Activated T-cell treated with anti-CD3 and anti-CD28 coated beads, Interleukin-2, amount 50 U/mL, for 72 hours (primary cell): ENCODE data around the gene MRLN. TPM values are rescaled to one million over a fixed set of nuclear protein-coding genes. Genes with fewer than 3 reads are reported as not detected.
"Not testable (repeated sequence)": the region's sequence is repeated elsewhere in the genome, so short reads cannot be mapped to it uniquely, and the experiment has no call there.

Experiments used
- ATAC-seq, 2 donors: fragments of 150-1000 bp; cut with Tn5 transposase; replicated peaks in 1 of 2; 2 replicates each; pipeline ENCODE4 v1.10.0; 2021; ENCODE audit warnings: moderate library complexity in 2 of 2, mild to moderate bottlenecking in 1 of 2
- DNase-seq, 2 donors: peaks; one replicate each; pipeline ENCODE4 v3.0.0; 2021 to 2022; ENCODE audit warnings: mixed read lengths in 1 of 2
- H3K27ac Mint-ChIP-seq: one replicate; pipeline ENCODE4 v1.8.0; 2022; ENCODE audit warnings: mild to moderate bottlenecking, moderate library complexity, mixed read lengths
- H3K27me3 Mint-ChIP-seq: one replicate; pipeline ENCODE4 v1.8.0; 2022; ENCODE audit warnings: low read depth, mixed read lengths
- H3K36me3 Mint-ChIP-seq, 2 donors: one replicate each; pipeline ENCODE4 v1.8.0; 2022; ENCODE audit warnings: mixed read lengths in 2 of 2, mild to moderate bottlenecking in 1 of 2; ENCODE audit not compliant: insufficient read depth in 2 of 2
- H3K4me1 Mint-ChIP-seq: one replicate; pipeline ENCODE4 v1.8.0; 2022; ENCODE audit warnings: low read depth, mixed read lengths
- H3K4me3 Mint-ChIP-seq, 2 donors: one replicate each; pipeline ENCODE4 v1.8.0; 2022; ENCODE audit warnings: mild to moderate bottlenecking in 2 of 2, mixed read lengths in 2 of 2, moderate library complexity in 2 of 2
- H3K9me3 Mint-ChIP-seq, 2 donors: one replicate each; pipeline ENCODE4 v1.8.0; 2022; ENCODE audit warnings: mixed read lengths in 2 of 2
- total RNA-seq, 2 donors: library from RNA; stranded (reverse); gene quantifications; one replicate each; pipeline ENCODE4 v1.2.3, GENCODE V29; 2022

Gene MRLN
- total RNA-seq, 2 donors from 2014 or later = not detected

GRCh38 chr10:59736749-59737148, 16.5 kb downstream of the MRLN start:
- DNase-seq = no peak
- H3K4me3 Mint-ChIP-seq = no peak overlapping the region

DNA sequence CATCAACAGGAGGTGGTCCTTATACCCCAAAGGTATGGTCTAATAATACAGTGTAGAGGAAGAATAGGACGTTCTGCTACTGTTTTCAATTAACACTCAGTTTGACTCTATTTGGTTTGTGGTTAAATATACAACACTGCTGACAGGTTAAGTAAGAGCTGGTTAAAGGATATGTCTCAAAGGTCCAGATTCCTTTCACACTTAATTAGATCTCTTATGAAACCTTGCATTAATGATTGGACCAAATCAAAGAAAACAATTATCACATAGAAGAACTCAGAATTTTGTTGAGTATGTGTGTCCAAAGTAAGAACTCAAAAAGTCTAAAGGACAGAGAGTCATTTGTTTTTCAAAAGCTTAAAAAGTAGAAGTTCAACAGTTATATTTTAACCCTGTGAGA, 18.0 kb downstream of the MRLN start:
- no peak overlapping the region for H3K4me3 Mint-ChIP-seq
- no peak for ATAC-seq
- H3K9me3 Mint-ChIP-seq = no peaks in the 10 kb centered on the region

More at GRCh38 chr10:59736749-59737148, 16.5 kb downstream of the MRLN start:
- H3K4me1 Mint-ChIP-seq = no peaks in the 10 kb centered on the region
- no peak for ATAC-seq
- H3K9me3 Mint-ChIP-seq = no peaks in the 10 kb centered on the region
- peaks cover 7% of the 10 kb centered on the region for H3K27me3 Mint-ChIP-seq
- H3K27ac Mint-ChIP-seq = no peak overlapping the region
- H3K36me3 Mint-ChIP-seq = no peaks in the 10 kb centered on the region

GRCh38 chr10:59734014-59734462, 19.2 kb downstream of the MRLN start:
- Mint-ChIP-seq H3K27me3 (peaks cover 7% of the 10 kb centered on the region), H3K27ac (no peak overlapping the region), H3K9me3 (no peaks in the 10 kb centered on the region), H3K4me3 (no peak overlapping the region), H3K4me1 (no peaks in the 10 kb centered on the region), H3K36me3 (no peaks in the 10 kb centered on the region)
- DNase-seq (no peak), ATAC-seq (no peak)

More for the DNA sequence above, 18.0 kb downstream of the MRLN start:
- H3K27me3 Mint-ChIP-seq = peaks cover 7% of the 10 kb centered on the region
- DNase-seq = no peak
- H3K27ac Mint-ChIP-seq = no peak overlapping the region
- no peaks in the 10 kb centered on the region for H3K36me3 Mint-ChIP-seq
- H3K4me1 Mint-ChIP-seq = no peaks in the 10 kb centered on the region

GRCh38 chr10:59733321-59734013, 19.8 kb downstream of the MRLN start:
- not testable (repeated sequence) for DNase-seq, H3K27me3 Mint-ChIP-seq, H3K9me3 Mint-ChIP-seq, H3K4me1 Mint-ChIP-seq, ATAC-seq, H3K27ac Mint-ChIP-seq, H3K4me3 Mint-ChIP-seq, H3K36me3 Mint-ChIP-seq

DNA sequence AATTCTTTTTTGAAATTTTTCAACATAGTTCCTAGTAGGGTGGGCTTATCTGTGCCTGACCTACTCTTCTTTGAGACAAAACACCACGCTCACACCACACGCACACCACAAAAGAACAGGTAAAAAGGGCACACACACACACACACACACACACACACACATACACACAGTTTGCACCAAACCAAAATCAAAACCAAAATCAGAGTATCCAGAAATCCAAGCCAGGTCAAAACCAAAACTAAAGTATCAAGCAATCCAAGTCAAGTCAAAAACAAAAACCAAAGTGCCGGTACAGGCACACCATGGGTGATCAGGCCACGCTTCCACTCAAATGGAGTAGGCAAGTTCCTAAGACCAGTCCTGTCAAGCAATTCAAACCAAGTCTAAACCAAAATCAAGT, 20.4 kb downstream of the MRLN start:
- ATAC-seq, H3K36me3 Mint-ChIP-seq, H3K4me1 Mint-ChIP-seq, H3K27me3 Mint-ChIP-seq, H3K4me3 Mint-ChIP-seq, H3K9me3 Mint-ChIP-seq, H3K27ac Mint-ChIP-seq, DNase-seq: not testable (repeated sequence)

DNA sequence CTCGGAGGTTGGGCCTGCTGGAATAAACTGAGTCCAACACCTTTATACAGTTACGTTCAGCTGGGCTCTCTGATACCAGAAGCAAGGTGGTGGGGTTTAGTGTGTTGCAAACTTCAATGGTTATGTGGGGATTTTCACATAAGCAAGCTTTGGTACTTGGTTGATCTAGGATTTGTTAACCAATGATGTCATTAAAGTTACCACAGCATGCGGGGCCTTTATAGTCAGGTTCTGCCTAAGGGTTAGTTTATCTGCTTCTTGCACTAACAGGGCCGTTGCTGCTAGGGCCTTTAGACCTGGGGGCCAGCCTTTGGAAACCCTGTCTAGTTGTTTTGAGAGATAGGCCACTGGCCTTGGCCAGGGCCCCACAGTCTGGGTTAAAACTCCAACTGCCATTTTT, 24.1 kb downstream of the MRLN start:
- not testable (repeated sequence) for H3K27me3 Mint-ChIP-seq, ATAC-seq, DNase-seq, H3K9me3 Mint-ChIP-seq, H3K27ac Mint-ChIP-seq, H3K4me1 Mint-ChIP-seq, H3K4me3 Mint-ChIP-seq, H3K36me3 Mint-ChIP-seq

GRCh38 chr10:59724098-59724938, 28.9 kb downstream of the MRLN start:
- Mint-ChIP-seq H3K27ac (no peak overlapping the region), H3K36me3 (no peaks in the 10 kb centered on the region), H3K9me3 (peaks cover 0 to 6% of the 10 kb centered on the region in 2 donors), H3K4me1 (no peaks in the 10 kb centered on the region), H3K27me3 (peaks cover 7% of the 10 kb centered on the region), H3K4me3 (no peak overlapping the region)
- DNase-seq = no peak
- ATAC-seq = no peak

DNA sequence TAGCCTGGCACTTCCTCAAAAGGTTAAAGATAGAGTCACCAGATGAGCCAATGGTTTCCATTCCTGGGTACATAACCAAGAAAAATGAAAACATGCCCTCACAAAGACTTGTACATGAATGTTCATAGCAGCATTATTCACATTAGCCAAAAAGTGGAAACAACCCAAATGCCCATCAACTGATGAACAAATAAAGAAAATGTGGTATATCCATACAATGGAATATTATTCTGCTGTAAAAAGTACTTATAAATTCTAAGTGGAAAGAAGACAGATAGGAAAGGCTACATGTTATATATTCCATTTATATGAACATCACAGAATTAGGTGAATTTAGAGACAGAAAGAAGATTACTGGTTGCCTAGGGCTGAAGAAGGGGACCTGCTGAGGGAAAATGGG, 32.9 kb downstream of the MRLN start:
- no peak for ATAC-seq
- no peaks in the 10 kb centered on the region for H3K36me3 Mint-ChIP-seq
- H3K27ac Mint-ChIP-seq = no peak overlapping the region
- no peaks in the 10 kb centered on the region for H3K4me1 Mint-ChIP-seq
- H3K27me3 Mint-ChIP-seq = peaks cover 22% of the 10 kb centered on the region
- no peak for DNase-seq
- peaks cover 0 to 6% of the 10 kb centered on the region in 2 donors for H3K9me3 Mint-ChIP-seq
- H3K4me3 Mint-ChIP-seq = no peak overlapping the region

GRCh38 chr10:59719374-59719773, 33.9 kb downstream of the MRLN start:
- H3K9me3 Mint-ChIP-seq = peaks cover 0 to 6% of the 10 kb centered on the region in 2 donors
- H3K27ac Mint-ChIP-seq = no peak overlapping the region
- H3K27me3 Mint-ChIP-seq = peaks cover 28% of the 10 kb centered on the region
- no peak for ATAC-seq
- H3K36me3 Mint-ChIP-seq = no peaks in the 10 kb centered on the region
- no peaks in the 10 kb centered on the region for H3K4me1 Mint-ChIP-seq
- DNase-seq = no peak
- H3K4me3 Mint-ChIP-seq = no peak overlapping the region

GRCh38 chr10:59718257-59718656, 35.0 kb downstream of the MRLN start:
- Mint-ChIP-seq H3K4me1 (no peaks in the 10 kb centered on the region), H3K9me3 (peaks cover 0 to 4% of the 10 kb centered on the region in 2 donors), H3K4me3 (no peak overlapping the region), H3K27me3 (peaks cover 31% of the 10 kb centered on the region), H3K36me3 (no peaks in the 10 kb centered on the region), H3K27ac (no peak overlapping the region)
- ATAC-seq (no peak), DNase-seq (no peak)

DNA sequence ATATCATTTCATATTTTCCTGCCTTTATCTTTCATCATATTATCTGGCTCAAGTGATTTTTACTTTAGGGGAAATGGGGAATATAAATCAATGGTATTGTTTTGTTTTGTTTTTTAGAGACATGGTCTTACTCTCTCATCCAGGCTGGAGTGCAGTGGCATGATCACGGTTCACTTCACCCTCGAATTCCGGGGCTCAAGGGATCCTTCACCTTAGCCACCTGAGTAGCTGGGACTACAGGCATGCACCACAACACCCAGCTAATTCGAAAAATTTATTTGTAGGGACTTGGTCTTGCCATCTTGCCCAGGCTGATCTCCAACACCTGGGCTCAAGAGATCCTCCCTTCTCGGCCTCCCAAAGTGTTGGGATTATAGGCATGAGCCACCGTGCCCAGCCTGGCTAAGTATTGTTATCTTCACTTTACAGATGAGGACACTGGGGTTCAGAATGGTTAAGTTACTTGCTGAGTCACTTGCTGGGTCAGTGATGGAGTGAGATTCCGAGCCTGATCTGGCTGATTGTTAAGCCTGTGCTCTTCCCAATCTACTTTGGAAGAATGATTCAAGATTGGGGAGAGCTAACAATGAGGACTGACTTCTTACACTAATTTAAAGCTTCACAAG, 39.9 kb downstream of the MRLN start:
- Mint-ChIP-seq H3K36me3 (no peaks in the 10 kb centered on the region), H3K4me1 (no peaks in the 10 kb centered on the region), H3K4me3 (no peak overlapping the region), H3K27ac (no peak overlapping the region), H3K27me3 (peaks cover 61% of the 10 kb centered on the region), H3K9me3 (no peaks in the 10 kb centered on the region)
- no peak for ATAC-seq
- DNase-seq = no peak

DNA sequence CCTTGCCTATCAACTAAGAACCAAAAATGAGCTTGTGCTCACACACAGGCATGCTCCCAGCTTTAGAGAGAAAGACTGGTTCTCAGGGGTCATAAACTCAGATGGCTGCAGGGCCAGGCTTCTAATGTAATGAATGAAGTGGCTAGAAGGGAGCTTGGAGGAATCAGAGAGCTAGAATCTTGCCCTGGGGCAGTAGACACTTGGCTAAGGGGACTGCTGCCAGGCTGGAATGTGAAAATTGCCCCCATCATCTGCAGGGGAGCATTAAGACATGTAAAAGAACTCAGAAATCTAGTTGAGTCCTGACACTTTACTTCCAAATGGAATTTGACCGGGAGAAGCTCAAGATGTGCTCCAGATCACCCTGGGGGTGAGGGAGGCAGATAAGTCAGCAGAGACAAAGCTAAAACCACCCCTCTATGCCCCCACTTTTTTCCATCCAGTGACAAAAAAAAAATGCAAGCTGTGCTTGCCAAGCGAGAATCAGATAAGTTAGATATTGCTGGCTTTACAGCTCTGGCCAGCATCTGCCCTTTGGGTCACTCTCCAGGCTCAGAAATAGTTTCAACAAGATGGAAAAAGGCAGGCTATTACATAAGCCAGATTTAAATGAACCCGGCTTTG, 41.3 kb downstream of the MRLN start:
- H3K4me3 Mint-ChIP-seq = no peak overlapping the region
- H3K4me1 Mint-ChIP-seq = no peaks in the 10 kb centered on the region
- ATAC-seq (no peak), DNase-seq (no peak)
- no peaks in the 10 kb centered on the region for H3K9me3 Mint-ChIP-seq
- H3K27ac Mint-ChIP-seq = no peak overlapping the region
- H3K36me3 Mint-ChIP-seq = no peaks in the 10 kb centered on the region
- peaks cover 66% of the 10 kb centered on the region for H3K27me3 Mint-ChIP-seq
